Inflammatory macrophage treated with lipopolysaccharide for 4 hours (primary cell): Measurements from ENCODE around the gene SENP3.

Experiments used
- DNase-seq: peaks from one replicate; pipeline ENCODE4 v3.0.0-alpha.2; 2020

SENP3 gene

DNA sequence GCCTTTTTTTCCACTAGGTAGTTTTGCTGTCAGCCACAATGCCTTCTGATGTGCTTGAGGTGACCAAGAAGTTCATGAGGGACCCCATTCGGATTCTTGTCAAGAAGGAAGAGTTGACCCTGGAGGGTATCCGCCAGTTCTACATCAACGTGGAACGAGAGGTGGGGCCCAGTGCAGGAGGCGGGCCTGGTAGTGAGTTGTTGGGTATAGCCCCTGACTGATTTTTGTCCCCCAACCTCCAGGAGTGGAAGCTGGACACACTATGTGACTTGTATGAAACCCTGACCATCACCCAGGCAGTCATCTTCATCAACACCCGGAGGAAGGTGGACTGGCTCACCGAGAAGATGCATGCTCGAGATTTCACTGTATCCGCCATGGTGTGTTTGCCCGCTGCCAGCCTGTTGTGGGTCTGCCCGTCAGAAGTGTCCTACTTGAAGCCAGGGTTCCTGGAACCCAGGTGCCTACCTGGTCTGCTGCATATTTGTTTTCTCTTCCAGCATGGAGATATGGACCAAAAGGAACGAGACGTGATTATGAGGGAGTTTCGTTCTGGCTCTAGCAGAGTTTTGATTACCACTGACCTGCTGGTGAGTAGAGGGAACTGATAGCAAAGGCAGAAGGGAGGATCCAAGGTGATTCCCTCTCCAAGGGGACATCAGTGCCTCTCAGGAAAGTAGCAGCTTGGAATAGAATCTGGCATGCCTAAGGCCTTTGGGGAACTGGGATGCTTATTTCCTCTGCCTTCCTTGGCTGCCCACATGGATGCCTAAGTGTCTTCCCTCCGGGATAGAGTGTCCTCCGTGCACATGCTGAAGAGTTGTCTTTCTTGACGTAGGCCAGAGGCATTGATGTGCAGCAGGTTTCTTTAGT is 15.8 kb downstream of the SENP3 start:
- DNase-seq, result no peak

DNA sequence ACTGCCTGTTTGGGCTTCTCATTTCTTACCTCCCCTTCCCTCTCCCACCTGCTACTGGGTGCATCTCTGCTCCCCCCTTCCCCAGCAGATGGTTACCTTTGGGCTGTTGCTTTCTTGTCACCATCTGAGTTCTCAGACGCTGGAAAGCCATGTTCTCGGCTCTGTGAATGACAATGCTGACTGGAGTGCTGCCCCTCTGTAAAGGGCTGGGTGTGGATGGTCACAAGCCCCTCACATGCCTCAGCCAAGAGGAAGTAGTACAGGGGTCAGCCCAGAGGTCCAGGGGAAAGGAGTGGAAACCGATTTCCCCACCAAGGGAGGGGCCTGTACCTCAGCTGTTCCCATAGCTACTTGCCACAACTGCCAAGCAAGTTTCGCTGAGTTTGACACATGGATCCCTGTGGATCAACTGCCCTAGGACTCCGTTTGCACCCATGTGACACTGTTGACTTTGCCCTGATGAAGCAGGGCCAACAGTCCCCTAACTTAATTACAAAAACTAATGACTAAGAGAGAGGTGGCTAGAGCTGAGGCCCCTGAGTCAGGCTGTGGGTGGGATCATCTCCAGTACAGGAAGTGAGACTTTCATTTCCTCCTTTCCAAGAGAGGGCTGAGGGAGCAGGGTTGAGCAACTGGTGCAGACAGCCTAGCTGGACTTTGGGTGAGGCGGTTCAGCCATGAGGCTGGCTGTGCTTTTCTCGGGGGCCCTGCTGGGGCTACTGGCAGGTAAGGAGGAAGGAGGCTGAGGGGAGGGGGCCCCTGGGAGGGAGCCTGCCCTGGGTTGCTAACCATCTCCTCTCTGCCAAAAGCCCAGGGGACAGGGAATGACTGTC is 17.5 kb downstream of the SENP3 start, which contains the start of gene CD68:
CD68 (plus strand) TSS at position 638 of the 833 bp plus-strand sequence; CDS start at position 678, 40 bp downstream.
- peak; percentile 98 for DNase-seq

GRCh38 chr17:7579834-7580603 is 18.3 kb downstream of the SENP3 start:
- DNase-seq, result peak; percentile 61

GRCh38 chr17:7580604-7581575 is 19.2 kb downstream of the SENP3 start:
- DNase-seq, result peak; percentile 53

GRCh38 chr17:7582396-7583252 is 20.9 kb downstream of the SENP3 start:
- DNase-seq, result no peak

DNA sequence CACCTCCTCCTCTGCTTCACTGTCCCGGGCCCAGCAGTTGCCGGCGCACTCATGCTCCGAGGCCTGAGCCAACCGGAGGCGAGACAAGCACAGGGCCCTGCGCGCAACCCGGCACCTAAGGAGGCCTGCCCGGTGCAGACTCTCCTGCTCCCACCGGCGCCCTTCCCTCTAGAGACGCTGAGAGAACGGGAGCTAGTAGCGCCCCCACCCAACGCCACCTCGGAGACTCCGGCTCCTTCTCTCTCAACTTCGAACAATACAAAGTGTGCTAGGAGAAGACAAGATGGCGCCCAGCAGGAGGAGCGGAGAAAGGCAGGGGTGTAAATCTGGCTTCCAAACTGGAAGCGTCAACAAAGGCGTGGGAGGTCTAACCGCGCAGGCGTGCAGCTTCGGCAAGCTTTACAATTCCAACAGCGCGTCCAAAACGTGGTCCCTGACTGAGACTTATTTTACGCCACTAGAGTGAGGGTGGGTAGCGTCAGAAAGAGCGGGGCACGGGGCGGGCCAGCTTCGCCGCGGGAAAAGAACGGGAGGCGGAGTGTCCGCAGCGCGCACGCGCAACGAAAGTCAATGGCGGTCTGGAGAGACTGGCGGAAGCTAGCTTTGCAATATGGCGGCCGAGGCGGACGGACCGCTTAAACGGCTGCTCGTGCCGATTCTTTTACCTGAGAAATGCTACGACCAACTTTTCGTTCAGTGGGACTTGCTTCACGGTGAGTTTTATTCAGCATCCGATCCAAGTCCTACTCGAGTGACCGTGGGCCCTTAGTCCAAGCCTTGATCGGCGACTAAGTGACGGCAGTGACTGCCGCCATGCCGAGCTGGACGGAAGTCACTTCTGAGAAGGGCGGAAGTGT is 21.8 kb downstream of the SENP3 start, which contains the start of gene MPDU1:
MPDU1 (plus strand) TSS at position 600 of the 857 bp plus-strand sequence; CDS start at position 611, 11 bp downstream.
- DNase-seq, result peak; percentile 98

DNA sequence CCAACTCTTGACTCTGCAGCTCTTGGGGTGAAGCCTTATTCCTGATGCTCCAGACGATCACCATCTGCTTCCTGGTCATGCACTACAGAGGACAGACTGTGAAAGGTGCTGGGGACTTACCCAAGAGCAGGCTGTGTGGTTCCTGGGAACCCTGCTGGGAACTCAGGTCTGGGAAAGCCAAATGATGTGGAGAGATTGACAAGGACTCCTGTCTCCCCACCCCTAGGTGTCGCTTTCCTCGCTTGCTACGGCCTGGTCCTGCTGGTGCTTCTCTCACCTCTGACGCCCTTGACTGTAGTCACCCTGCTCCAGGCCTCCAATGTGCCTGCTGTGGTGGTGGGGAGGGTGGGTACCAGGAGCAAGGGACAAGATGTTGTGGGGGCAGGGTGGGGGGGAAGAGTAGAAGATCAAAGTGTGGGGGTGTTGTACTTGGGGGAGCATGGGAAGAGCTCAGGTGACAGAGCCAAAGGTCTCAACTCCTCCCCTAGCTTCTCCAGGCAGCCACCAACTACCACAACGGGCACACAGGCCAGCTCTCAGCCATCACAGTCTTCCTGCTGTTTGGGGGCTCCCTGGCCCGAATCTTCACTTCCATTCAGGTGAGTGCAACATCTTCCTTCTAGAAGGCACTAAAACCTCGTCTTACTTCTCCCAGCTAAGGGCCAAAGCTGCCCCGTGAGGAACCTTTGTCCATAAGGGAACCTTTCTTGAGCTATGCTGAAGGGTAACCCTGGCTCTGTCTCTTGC is 25.1 kb downstream of the SENP3 start:
- no peak for DNase-seq

- no peak for DNase-seq
These were observed 25.9 kb downstream of the SENP3 start for GRCh38 chr17:7587420-7588151.

- DNase-seq, result no peak
These were observed 27.0 kb downstream of the SENP3 start for GRCh38 chr17:7588553-7589203.

GRCh38 chr17:7589204-7589868 is 27.6 kb downstream of the SENP3 start:
- peak; percentile 83 for DNase-seq

DNA sequence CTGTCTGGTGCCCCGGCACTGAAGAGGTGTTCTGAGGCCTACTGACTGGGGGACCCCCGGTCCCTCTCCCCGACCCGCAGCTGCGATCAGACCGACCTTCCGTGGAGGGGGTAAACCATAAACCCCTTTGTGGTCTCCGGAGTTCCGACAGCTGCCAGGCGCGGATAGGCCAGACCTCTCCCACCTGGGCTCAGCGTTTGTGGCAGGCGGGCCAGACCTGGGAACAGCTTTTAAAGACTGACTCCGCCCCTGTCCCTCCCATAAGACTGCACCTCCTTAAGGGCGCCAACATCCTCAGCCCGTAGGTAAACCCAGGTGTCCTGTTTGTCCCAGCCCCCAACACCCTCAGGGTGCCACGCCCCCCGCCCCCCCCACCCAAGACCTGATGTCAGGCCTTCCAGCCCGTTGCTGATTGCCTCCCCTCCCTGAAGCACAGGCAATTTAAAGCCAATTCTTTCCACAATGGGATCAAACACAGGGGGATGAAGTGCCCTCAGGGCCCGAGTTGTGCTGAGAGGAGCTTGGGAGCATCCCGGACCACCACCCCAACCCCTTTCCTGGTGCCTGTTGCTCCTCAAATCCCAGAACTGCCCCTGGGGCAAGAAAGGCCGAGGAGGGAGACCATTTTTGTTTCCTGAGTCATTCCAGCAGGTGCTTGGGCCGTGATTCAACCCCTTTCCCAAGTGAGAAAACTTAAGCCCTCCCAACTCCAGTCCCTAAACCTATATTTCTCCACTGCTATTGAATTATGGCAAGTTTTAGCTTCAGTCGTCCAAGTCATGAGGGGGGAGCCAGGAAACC is 28.4 kb downstream of the SENP3 start, which contains the start of gene SOX15:
SOX15 (minus strand) TSS at position 204 of the 801 bp plus-strand sequence. CDS start 418 bp downstream, outside the sequence.
- DNase-seq, result no peak

- no peak for DNase-seq
These were observed 29.0 kb downstream of the SENP3 start for GRCh38 chr17:7590743-7591142.

- no peak for DNase-seq
These were observed 29.9 kb downstream of the SENP3 start for GRCh38 chr17:7591596-7591995.

GRCh38 chr17:7592422-7593021 is 30.8 kb downstream of the SENP3 start:
- no peak for DNase-seq

DNA sequence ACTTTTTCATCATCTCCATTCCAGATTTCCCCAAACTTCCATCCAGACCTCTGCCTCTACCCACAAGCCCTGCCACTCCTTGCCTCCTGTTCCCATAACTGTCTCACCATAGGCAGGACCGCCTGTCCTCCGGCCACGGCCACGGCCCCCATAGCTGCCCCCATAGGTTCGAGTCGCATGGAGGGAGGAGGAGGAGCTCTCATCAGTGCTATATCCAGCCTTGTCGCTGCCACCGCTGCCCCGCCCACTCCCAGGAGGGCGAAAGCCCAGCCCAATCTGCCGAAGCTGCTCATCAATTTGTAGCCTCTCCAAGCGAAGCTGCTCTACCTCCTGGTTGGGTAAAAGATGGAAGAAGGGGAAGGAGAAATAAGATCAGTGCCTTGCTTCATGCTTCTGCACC is 31.6 kb downstream of the SENP3 start:
- DNase-seq, result no peak
